HG02840 (cell line): ENCODE data around the gene RFC5.

Experiments used
- ATAC-seq: cut with Tn5 transposase; IDR thresholded peaks from one replicate; pipeline ENCODE4 v1.9.1; 2021; ENCODE audit warnings: mild to moderate bottlenecking, moderate library complexity, moderate number of reproducible peaks; ENCODE audit not compliant: unreplicated experiment, low FRiP score

RFC5 gene

GRCh38 chr12:118050972-118051910 is 34.7 kb downstream of the RFC5 start:
- no peak for ATAC-seq

GRCh38 chr12:118052324-118053070 is 36.0 kb downstream of the RFC5 start:
- no peak for ATAC-seq

GRCh38 chr12:118053071-118053985 is 36.8 kb downstream of the RFC5 start:
- ATAC-seq = no peak

- ATAC-seq = peak; percentile 63
Observed at GRCh38 chr12:118055144-118055557, 38.6 kb downstream of the RFC5 start.

- no peak for ATAC-seq
Observed at GRCh38 chr12:118055865-118056773, 39.6 kb downstream of the RFC5 start.

- no peak for ATAC-seq
Observed at GRCh38 chr12:118058227-118058626, 41.7 kb downstream of the RFC5 start.

- ATAC-seq = no peak
Observed at GRCh38 chr12:118058881-118059280, 42.4 kb downstream of the RFC5 start.

GRCh38 chr12:118059341-118060191 is 43.1 kb downstream of the RFC5 start:
- no peak for ATAC-seq

- ATAC-seq = no peak
Observed at GRCh38 chr12:118060301-118061010, 44.0 kb downstream of the RFC5 start.

GRCh38 chr12:118061011-118061872 is 44.7 kb downstream of the RFC5 start, which contains the start of gene WSB2:
Gene WSB2, minus strand, starts transcription at chr12:118061179. Its CDS starts 131 bp downstream, at chr12:118061048.
- no peak for ATAC-seq

- ATAC-seq = no peak
Observed at GRCh38 chr12:118061873-118062843, 45.7 kb downstream of the RFC5 start.

- ATAC-seq = no peak
Observed at GRCh38 chr12:118063576-118064391, 47.3 kb downstream of the RFC5 start.

- ATAC-seq = no peak
Observed at GRCh38 chr12:118064608-118065007, 48.1 kb downstream of the RFC5 start.

- no peak for ATAC-seq
Observed at GRCh38 chr12:118065380-118065779, 48.9 kb downstream of the RFC5 start.

- ATAC-seq = no peak
Observed at GRCh38 chr12:118068445-118068844, 51.9 kb downstream of the RFC5 start.
